Measurements from ENCODE around the gene MATN1. TPM values are rescaled to one million over a fixed set of nuclear protein-coding genes. Genes with fewer than 3 reads are reported as not detected.

MATN1 gene
- total RNA-seq, 4 donors from 2014 or later = 0.46 to 1.7 TPM; not detected in 2

- Histone ChIP-seq H3K4me3 (no peak within 1 kb of the TSS), H3K27ac (peak within 1 kb of the TSS; percentile 17 to 48), H3K27me3 (no peaks in the 10 kb centered on the region), H3K4me1 (no peaks in the 10 kb centered on the region), H3K36me3 (no peaks in the 10 kb centered on the region), H3K9me3 (no peaks in the 10 kb centered on the region)
- TF ChIP-seq CTCF (IDR thresholded peaks at IDR 0.05) (no peak), POLR2A (IDR thresholded peaks at IDR 0.05) (no peak)
- intact Hi-C loops (cut with DNase I; ENCODE audit: low total_unique reads) = no loop called here
- peak in 1 of 2 donors; percentile 26 for DNase-seq
Measured at GRCh38 chr1:30757352-30758120, 34.2 kb upstream of the MATN1 start, which contains the start of gene LAPTM5. Gene LAPTM5 (minus strand): TSS chr1:30757774. CDS start chr1:30757745, 29 bp downstream.

GRCh38 chr1:30756545-30757351 is 33.4 kb upstream of the MATN1 start:
- Histone ChIP-seq H3K27me3 (no peaks in the 10 kb centered on the region), H3K27ac (peak overlapping the region; percentile 17 to 48), H3K9me3 (no peaks in the 10 kb centered on the region), H3K4me1 (no peaks in the 10 kb centered on the region), H3K4me3 (no peak overlapping the region), H3K36me3 (no peaks in the 10 kb centered on the region)
- TF ChIP-seq CTCF (IDR thresholded peaks at IDR 0.05) (no peak), POLR2A (IDR thresholded peaks at IDR 0.05) (no peak)
- no peak for DNase-seq
- intact Hi-C loops (cut with DNase I; ENCODE audit: low total_unique reads) = no loop called here

DNA sequence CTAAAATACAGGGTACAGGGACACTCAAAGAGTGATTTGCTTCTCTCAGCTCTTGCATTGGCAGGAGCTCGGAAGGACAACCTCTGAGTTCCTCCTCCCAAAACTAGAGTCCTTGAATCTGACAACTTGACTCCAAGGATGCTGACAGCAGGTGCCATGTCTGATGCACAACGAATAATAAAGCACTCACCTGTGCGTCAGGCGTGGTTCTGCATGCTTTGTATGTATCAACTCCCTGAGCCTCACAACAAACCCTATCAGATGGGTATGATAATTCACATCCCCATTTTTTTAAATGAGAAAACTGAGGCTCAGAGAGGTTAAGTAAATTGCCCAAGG is 32.8 kb upstream of the MATN1 start:
- TF ChIP-seq POLR2A (IDR thresholded peaks at IDR 0.05) (no peak), CTCF (IDR thresholded peaks at IDR 0.05) (no peak)
- Histone ChIP-seq H3K9me3 (no peaks in the 10 kb centered on the region), H3K27me3 (no peaks in the 10 kb centered on the region), H3K36me3 (no peaks in the 10 kb centered on the region), H3K27ac (no peak overlapping the region), H3K4me1 (no peaks in the 10 kb centered on the region), H3K4me3 (no peak overlapping the region)
- intact Hi-C loops (cut with DNase I; ENCODE audit: low total_unique reads) = no loop called here
- no peak for DNase-seq

DNA sequence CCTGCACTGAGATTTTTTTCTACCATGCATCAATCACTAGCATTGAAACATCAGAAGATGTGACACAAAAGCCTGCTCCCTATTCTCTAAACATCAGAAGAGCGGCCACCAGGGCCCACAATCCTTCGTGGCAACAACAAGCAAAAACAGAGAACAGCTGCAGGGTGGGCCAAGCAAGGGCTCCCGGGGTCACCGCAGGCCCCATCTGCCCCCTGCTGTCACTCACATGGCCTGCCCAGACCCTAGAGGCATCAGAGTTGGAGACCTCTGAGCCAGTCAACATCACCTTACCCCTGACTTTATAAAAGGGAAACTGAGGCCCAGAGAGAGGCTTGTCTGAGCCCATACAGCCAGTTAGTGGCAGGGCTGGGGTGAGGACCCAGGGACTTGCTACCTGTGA is 32.4 kb upstream of the MATN1 start:
- Histone ChIP-seq H3K27ac (no peak overlapping the region), H3K27me3 (no peaks in the 10 kb centered on the region), H3K36me3 (no peaks in the 10 kb centered on the region), H3K4me1 (no peaks in the 10 kb centered on the region), H3K4me3 (no peak overlapping the region), H3K9me3 (no peaks in the 10 kb centered on the region)
- no peak for DNase-seq
- intact Hi-C loops (cut with DNase I; ENCODE audit: low total_unique reads) = no loop called here
- TF ChIP-seq CTCF (IDR thresholded peaks at IDR 0.05) = no peak
- TF ChIP-seq POLR2A (IDR thresholded peaks at IDR 0.05) = no peak

DNA sequence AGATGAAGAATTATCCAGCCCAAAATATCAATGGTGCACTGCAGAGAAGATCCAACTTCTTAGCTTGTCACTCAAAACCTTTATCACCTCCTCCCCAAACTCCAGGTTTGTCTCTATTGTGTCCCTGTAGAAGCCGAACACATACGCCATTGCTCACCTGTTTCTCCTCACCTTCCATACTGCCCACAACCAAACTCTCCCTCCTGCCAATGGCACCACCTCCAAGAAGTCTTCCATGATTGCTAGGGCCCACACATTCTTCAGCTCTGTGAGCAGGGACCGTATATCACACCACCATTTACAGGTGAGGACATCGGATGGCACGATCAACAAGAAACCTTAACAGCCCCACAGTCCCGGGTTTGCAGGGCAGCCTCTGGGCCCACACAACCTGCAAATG is 31.9 kb upstream of the MATN1 start:
- intact Hi-C loops (cut with DNase I; ENCODE audit: low total_unique reads) = no loop called here
- no peaks in the 10 kb centered on the region for H3K27me3 ChIP-seq
- H3K9me3 ChIP-seq = no peaks in the 10 kb centered on the region
- no peaks in the 10 kb centered on the region for H3K36me3 ChIP-seq
- TF ChIP-seq CTCF (IDR thresholded peaks at IDR 0.05) (no peak), POLR2A (IDR thresholded peaks at IDR 0.05) (no peak)
- DNase-seq = no peak
- H3K4me1 ChIP-seq = no peaks in the 10 kb centered on the region
- no peak overlapping the region for H3K27ac ChIP-seq
- no peak overlapping the region for H3K4me3 ChIP-seq

Measured in uterus (tissue), 4 donors.